Liver (tissue), 3 donors: ENCODE results near the gene S100A13.

Experiments
- ATF3 ChIP-seq: IDR thresholded peaks from 2 replicates; pipeline ENCODE4 v1.6.1; 2016; ENCODE audit warnings: antibody characterized with exemption
- CTCF ChIP-seq: fragments of 150-350 bp; IDR thresholded peaks from 2 replicates; pipeline ENCODE4 v1.5.1; 2017; ENCODE audit warnings: improper control_type of control experiment, low read depth, low read length; ENCODE audit not compliant: missing input control
- FOXA1 ChIP-seq: IDR thresholded peaks from 2 replicates; pipeline ENCODE4 v1.6.1; 2016; ENCODE audit warnings: antibody characterized with exemption
- HNF4G ChIP-seq: IDR thresholded peaks from 2 replicates; pipeline ENCODE4 v1.6.1; 2016; ENCODE audit warnings: antibody characterized with exemption
- JUND ChIP-seq, 2 donors: IDR thresholded peaks; 2 replicates each; pipeline ENCODE4 v1.6.1; 2016; ENCODE audit warnings: antibody characterized with exemption in 2 of 2
- NR2F2 ChIP-seq: IDR thresholded peaks from 2 replicates; pipeline ENCODE4 v1.6.1; 2016; ENCODE audit warnings: antibody characterized with exemption
- REST ChIP-seq: IDR thresholded peaks from 2 replicates; pipeline ENCODE4 v1.6.1; 2016; ENCODE audit warnings: antibody characterized with exemption, mild to moderate bottlenecking
- RXRA ChIP-seq, 2 donors: IDR thresholded peaks; 2 replicates each; pipeline ENCODE4 v1.6.1; 2017 to 2018; ENCODE audit warnings: antibody characterized with exemption in 2 of 2, mild to moderate bottlenecking in 1 of 2
- YY1 ChIP-seq: IDR thresholded peaks from 2 replicates; pipeline ENCODE4 v1.6.1; 2016; ENCODE audit warnings: antibody characterized with exemption, mild to moderate bottlenecking
- TF ChIP-seq, protein P1 (sequence below): IDR thresholded peaks from 2 replicates; pipeline ENCODE4 v1.6.1; 2016; ENCODE audit warnings: antibody characterized with exemption
- TF ChIP-seq, protein P2 (sequence below): IDR thresholded peaks from 2 replicates; pipeline ENCODE4 v1.6.1; 2016; ENCODE audit warnings: antibody characterized with exemption
- donor health status: healthy.
- donor health status: healthy.

- TF ChIP-seq NR2F2 (no peak), ATF3 (no peak), CTCF (no peak), YY1 (no peak), REST (no peak), JUND (IDR thresholded peaks at IDR 0.05) (no peak), FOXA1 (no peak), RXRA (IDR thresholded peaks at IDR 0.05) (no peak), HNF4G (no peak)
- TF ChIP-seq, protein P1, sequence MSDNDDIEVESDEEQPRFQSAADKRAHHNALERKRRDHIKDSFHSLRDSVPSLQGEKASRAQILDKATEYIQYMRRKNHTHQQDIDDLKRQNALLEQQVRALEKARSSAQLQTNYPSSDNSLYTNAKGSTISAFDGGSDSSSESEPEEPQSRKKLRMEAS, result no peak
- TF ChIP-seq, protein P2, sequence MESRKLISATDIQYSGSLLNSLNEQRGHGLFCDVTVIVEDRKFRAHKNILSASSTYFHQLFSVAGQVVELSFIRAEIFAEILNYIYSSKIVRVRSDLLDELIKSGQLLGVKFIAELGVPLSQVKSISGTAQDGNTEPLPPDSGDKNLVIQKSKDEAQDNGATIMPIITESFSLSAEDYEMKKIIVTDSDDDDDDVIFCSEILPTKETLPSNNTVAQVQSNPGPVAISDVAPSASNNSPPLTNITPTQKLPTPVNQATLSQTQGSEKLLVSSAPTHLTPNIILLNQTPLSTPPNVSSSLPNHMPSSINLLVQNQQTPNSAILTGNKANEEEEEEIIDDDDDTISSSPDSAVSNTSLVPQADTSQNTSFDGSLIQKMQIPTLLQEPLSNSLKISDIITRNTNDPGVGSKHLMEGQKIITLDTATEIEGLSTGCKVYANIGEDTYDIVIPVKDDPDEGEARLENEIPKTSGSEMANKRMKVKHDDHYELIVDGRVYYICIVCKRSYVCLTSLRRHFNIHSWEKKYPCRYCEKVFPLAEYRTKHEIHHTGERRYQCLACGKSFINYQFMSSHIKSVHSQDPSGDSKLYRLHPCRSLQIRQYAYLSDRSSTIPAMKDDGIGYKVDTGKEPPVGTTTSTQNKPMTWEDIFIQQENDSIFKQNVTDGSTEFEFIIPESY, result no peak
These were observed 49.7 kb downstream of the S100A13 start for GRCh38 chr1:153577624-153578051.
